NCI-H1694 (cell line): ENCODE measurements around the gene MLXIP.
"Not testable (repeated sequence)": the region's sequence is repeated elsewhere in the genome, so short reads cannot be mapped to it uniquely, and the experiment has no call there.

Experiments
- DNase-seq: peaks from one replicate; lab custom pipeline; 2025; lab: John Stamatoyannopoulos, UW

Gene MLXIP

DNA sequence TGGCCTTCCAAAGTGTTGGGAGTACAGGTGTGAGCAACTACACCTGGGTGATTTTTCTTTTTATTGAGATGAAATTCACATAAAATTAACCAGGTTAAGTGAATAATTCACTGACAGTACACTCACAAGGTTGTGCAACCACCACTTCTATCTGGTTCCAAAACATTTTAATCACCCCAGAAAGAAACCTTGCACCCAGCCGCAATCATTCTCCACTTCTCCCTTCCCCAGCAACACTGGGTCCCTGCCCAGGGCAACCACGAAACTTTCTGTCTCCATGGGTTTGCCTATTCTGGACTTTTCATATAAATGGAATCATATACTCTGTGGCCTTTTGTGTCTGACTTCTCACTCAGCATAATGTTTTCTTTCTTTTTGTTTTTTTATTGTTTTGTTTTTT, 26.3 kb upstream of the MLXIP start:
- no peak for DNase-seq

DNA sequence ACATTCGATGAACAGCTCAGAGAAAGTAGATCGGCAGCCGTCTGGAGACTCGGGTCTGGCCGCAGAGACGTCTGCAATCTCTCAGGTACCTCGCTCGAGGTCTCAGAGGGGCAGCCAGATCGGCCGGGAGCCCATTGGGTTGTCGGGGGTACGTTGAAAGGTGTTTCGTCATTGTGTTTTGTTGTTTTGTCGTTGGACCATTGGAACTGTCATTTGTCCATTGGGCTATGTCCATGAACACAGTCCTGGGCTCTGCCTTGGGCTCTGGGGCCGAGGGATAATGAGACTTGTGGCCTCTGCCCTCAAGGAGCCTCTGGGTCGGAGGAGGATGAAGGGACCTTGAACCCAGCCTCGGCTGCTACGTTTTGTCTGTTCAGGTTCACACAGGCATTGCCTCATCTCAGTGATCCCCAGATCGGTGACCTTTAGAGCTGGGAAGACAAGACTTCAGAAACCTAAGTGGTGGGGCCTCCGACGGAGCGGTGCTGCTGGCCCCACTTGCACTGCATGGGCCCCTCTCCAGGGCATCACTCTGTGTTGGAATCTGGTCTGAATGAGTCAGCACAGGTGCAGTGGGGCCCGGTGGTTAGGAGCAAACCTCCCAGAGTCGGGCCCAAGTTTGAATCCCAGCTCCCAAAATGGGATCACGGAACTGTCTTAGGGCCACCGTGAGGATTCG, 23.6 kb upstream of the MLXIP start:
- no peak for DNase-seq

DNA sequence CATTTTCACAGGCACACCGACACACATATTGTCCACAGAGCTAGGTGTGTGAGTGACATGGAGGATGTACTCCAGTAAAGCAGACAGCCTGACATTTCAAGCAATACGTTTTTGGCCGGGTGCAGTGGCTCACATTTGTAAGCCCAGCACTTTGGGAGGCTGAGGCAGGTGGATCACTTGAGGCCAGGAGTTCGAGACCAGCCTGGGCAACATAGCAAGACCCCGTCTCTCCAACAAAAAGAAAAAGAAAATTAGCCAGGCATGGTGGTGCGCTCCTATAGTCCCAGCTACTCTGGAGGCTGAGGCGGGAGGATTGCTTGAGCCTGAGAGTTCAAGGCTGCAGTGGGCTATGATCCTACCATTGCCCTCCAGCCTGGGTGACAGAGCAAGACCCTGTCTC, 22.1 kb upstream of the MLXIP start:
- DNase-seq: not testable (repeated sequence)

DNA sequence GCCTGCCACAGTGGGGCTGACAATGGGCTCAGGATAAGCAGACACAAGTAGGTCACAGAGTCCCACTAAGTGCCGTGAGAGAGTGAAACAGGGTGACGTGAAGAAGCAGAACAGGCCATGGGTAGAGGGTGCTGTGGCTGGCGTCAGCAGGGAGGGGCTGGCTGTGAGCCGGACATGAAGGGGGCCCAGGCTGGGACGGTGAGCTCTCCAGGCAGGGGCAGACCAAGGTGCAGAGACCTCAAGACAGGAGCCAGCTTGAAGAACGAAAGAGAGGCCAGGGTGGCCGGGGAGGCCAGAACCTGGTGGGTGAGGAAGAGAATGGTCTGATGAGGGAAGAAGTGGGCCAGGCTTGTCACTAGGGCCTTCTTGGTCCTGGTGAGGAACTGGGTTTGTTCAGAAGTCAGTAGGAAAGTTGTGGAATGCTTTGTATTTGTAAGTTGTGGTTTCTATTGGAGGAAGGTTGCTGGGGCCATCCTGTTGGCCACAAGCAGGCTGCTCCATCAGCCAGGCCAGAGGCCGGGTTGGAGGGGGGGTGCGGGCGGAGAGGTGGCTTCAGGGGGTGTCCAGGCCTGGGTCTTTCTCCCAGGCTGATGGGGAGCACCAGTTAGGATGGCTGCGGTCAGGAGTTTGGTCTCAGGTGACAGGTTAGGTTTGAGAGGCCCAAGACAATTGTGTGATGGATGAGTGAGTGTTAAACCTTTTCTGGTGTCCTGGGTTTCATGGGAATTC, 21.4 kb upstream of the MLXIP start:
- no peak for DNase-seq

DNA sequence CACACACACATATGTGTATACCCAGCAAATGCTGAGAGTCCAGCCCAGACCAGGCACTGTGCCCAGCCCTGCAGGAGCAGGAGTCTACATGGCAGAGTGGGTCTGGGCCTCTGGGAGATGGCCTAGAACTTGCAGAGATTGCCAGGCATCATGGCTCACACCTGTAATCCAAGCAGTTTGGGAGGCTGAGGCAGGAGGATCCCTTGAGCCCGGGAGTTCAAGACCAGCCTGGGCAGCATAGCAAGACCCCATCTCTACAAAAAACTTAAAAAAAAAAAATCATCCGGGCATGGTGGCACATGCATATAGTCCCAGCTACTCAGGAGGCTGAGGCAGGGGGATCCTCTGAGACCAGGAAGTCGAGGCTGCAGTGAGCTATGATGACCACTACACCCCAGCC, 20.8 kb upstream of the MLXIP start:
- no peak for DNase-seq

DNA sequence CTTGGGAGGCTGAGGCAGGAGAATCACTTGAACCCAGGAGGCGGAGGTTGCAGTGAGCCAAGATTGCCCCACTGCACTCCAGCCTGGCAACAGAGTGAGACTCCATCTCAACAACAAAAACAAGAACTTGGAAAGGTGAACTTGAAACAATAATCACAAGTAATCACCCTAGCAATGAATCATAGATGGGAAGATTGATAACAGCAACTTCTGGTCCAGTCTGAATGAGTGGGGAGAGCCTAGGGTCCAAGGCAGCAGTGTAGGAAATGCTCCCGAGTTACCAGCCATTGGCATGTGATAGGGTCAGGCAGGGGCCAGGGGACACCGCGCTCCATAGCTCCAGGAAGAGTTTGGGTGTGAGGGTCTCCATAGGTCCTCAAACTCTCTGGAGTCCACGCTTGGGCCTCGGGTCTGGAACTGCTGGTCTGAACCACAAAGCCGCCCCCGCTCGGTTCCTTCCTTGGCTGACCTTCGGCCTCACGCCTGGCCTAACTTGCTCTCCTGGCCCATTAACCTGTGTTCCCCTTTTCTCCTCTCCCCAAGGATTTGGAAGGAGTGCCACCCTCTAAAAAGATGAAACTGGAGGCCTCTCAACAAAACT, 19.9 kb upstream of the MLXIP start:
- DNase-seq: no peak

DNA sequence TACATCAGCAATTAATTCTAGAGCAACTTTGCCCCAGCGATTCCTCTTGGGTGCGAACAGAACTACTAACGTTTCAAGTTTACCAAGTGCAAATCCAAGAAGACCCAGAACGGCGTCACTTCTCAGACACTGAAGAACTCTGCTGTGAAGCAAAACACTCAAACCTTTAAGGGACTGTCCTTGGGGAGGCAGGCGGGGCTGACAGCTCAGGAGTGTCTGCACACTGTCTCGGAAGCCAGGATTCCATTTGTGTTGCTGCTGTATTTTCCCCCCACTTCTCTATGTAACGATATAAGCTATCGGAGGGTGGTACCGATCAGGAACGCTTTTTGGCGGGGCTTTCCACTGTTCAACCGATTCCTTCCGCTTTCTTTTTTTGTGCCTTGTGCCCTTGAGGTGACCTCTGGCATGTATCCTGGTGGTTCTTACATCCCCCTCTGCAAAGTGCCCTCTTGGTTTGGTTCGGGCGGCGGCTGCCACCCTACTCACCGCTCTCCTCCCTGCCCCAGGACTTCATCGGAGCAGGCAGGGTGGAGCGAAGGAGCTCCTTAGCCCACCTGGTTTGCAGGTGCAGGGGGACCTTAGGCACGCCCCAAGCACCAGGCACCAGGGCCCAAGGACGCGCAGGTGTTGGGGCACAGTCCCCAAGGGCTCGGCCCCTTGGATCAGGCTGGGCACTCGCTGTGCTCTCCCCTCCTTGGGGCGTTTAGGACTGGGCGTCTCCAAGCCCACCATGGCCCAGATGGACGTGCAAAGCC, 19.2 kb upstream of the MLXIP start:
- no peak for DNase-seq

DNA sequence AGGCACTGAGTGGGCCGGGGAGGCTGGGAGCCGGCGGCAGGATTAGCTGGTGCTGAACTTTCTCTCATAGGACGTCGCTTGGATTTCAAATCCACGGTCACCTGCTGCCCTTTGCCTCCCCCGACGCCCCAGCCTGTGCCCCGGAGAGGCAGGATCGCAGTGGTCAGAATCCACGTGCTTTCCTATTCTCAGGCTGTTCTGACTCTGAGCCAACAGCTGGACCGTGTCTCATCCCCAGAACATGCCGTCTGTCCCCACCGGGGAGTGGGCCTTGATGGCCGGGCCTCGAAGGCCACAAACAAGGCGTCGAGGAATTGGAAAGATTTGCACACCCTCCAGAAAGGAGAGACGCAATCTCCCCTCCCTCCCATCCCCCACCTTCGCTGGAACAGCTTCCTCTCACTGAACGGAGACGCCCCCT, 18.5 kb upstream of the MLXIP start:
- no peak for DNase-seq

DNA sequence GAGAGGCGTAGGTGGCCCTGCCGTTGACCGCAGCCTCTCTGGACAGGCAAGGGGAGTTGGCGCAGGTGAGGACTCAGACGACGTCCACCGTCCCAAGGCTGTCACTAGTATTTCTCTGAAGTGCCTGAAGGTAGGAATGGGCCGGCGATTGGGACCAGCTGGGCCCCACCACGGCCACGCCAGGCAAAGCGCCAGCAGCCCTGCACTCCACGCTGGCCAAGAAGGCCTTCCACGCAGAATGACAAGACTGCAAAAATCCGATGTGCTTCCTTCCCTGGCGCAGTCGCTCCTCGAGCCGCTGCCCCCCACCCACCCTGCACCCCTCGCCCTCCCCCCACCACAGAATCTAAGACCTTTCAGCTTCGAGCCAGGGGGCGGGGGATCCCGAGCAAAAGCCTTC, 17.3 kb upstream of the MLXIP start:
- DNase-seq: no peak

DNA sequence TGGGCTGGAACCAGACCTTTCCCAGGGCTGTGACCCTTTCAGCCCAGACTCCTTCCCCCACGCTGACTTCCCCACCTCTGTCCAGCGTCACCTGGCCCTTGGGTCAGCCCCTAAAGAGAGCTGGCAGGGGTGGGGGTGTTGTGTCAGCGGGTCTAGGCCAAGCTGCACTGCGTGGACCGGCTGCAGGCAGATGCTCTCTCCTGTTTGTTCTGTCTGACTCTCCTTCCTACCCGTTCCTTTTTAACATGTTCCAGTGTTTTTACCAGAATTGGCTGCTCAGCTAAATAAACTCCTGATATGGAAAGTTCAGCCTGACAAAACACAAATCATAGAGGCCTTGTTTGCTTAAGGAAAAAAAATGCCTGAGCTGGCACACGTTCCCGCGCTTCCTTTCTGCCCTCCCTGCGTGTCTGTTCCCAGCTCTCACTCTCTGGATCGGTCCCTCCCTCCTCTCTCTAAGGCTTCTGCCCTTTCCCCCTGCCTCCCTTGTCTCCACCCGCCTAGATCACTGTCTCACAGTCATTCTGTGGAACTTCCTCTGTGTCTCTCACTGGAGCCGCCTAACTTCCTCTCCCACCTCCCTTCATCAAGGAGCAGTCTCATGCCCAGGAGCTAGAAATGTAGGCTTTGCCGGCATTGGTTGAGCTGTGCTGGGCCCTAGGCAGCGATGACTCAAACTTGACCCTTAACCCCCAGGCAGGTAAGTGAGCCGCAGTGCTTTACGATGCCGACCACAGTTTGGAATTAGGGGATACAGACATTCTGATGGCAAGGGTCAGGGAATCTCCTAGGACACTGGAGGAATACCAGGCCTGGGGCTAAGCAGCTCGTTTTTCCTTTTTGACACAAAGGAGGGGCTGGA, 15.5 kb upstream of the MLXIP start:
- no peak for DNase-seq

DNA sequence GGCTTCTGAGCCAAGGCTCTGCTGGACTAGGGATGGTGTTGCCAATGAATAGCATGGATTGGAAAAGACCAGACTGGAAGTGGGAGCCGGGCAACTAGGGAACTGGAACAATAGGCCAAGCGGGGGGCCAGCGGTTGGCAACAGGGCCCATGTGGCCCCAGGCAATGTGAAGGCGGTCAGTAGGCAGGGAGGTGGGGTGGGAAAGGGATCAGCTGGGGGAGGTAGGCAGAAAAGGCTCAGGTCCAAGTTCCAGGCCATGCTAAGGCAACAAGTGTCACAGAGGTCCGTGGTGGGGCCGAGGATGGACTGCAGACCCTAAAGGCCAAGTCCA, 14.9 kb upstream of the MLXIP start:
- no peak for DNase-seq

DNA sequence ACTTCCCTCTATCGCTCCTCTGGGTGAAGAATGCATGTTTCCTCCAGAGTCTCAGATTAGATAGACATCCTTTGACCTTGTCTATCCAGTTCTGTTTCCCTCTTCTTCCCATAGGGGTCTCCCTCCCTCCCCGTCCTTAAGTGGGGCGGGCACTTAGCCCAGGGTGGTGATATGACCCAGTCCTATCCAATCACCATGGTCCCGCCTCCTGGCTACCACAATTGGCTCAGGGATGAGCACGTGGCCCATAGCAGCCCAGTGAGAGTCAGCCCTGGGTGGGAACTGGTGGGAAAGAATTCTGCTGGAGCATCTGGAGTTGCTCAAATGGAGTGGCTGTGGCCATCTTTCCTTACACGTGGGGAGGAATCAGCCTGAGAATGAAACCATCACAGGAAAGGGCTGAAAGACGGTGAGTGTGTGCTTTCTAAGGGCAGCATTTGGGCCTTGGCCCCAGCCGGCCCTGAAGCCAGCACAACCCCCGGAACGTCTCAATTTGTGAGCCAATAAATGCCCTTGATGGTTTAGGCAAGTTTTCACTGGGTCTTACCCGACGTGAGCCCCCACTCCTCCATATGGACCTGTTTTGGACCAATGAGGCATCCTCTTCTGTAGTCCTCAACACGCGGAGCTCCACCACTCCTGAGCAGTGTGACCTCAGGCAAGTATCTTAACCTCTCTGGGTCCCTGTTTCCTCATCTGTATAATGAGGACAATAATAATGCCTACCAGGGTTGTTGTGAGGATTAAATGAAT, 14.4 kb upstream of the MLXIP start:
- DNase-seq: peak; percentile 55

DNA sequence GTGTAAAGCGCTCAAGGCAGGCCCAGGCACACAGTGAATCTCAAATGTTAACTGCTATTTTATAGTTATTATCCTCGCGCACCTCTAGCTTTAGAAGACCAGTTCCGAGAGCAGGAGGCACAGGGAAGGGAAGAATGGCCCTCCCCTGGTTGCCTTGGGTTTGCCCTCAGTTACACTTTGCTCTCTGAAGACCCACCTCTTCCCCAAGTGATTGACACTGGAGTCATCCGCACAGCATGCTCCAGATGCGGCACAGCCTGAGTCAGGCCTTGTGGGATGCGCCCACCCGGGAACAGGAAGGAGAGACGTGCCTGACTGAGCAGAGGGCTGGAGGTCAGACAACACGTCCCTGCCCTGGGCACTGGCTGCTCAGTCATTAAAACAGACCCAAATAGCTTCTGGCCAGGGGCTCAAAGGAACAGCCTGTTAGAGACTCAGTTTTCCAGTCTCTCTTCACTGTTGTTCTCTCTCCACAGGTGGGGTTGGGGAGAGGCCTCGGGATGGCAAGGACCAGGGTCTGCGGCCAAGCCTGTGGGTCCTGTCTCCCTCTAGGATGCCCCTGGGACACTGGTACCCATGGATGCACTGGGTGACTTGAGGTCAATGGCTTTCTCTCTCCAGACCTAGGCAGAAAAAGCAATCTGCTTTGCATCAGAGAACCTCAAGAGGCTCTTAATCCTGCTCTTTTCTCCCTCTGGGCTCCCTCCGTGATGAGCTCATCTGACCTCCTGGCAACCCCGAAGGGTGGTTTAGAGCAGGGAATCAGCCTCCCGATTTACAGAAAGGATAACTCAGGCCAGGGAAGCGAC, 13.6 kb upstream of the MLXIP start:
- no peak for DNase-seq

DNA sequence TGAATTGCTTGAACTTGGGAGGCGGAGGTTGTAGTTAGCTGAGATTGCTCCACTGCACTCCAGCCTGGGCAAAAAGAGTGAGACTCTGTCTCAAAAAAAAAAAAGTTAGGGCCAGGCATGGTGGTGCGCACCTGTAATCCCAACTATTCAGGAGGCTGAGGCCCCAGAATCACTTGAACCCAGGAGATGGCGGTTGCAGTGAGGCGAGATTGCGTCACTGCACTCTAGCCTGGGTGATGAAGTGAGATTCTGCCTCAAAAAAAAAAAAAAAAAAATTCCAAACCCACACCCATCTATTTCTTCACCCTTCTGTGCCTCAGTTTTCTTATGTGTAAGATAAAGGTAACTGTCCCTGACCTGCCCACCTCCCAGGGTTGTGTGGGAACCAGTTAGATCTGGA, 11.0 kb upstream of the MLXIP start:
- no peak for DNase-seq

DNA sequence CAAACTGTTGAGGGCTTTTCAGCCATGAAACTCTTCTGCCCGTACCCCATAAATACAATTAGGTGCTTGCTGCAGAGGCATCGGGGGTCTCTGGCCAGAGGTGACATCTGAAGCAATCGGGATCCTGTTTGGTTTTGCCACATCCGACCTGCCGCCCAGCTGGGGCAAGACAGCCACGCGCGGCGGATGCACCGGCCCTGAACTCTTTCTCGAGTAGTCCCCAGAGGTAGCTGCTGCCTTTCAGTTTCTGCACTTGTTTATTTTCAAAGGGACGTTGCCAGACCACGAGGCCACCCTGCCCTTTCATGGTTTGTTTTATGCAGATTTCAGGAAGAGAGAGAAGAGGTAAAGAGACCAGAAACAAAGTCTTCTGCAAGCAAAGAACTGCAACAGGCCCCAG, 10.6 kb upstream of the MLXIP start:
- no peak for DNase-seq

DNA sequence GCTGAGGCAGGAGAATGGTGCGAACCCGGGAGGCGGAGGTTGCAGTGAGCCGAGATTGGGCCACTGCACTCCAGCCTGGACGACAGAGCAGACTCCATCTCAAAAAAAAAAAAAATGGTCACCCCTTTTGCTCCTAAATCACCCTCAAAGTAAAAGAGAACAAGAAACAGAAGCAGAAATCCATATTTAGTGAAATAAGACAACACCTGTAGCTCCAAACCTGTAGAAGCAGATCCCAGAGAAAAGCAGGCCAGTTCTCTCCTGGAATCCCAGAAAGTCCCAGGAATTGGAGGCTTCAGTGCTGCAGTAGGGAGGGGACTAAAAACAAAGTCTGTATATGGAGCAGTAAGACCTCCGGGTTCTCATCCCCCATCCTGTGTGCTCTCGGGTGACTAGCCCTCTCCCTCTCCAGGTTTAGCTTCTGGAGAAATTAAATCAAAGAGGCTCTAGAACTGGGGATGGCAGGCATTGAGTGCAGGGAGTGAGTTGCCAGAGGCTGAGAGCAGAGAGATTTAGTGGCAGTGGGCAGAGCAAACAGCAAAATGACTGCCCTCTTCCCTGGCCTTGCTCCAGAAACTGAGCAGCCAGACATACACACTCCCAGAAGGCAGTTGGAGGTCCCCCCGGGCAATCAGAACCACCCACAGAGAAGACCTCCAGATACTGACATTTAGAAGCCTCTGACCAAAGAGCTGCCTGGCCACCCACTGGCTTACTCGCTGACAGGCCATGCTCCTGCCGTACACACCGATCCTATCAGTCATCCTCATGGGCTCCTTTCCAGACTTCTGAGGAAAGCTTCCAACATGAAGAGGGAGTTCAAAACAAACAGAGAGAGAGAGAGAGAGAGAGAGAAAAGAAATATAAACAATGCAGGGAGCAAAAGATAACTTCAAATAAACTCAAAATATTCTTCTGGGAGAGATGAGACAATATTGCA, 6.3 kb upstream of the MLXIP start:
- no peak for DNase-seq

DNA sequence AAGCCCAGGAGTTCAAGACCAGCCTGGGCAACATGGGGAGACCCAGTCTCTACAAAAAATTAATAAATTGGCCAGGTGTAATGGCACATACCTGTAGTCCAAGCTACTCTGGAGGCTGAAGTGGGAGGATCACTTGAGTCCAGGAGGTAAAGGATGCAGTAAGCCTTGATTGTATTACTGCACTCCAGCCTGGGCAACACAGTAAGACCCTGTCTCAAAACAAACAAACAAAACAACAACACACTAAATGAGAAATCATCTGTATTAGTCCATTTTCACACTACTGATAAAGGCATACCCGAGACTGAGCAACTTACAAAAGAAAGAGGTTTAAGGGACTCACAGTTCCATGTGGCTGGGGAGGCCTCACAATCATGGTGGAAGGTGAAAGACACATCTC, 4.7 kb upstream of the MLXIP start:
- no peak for DNase-seq

DNA sequence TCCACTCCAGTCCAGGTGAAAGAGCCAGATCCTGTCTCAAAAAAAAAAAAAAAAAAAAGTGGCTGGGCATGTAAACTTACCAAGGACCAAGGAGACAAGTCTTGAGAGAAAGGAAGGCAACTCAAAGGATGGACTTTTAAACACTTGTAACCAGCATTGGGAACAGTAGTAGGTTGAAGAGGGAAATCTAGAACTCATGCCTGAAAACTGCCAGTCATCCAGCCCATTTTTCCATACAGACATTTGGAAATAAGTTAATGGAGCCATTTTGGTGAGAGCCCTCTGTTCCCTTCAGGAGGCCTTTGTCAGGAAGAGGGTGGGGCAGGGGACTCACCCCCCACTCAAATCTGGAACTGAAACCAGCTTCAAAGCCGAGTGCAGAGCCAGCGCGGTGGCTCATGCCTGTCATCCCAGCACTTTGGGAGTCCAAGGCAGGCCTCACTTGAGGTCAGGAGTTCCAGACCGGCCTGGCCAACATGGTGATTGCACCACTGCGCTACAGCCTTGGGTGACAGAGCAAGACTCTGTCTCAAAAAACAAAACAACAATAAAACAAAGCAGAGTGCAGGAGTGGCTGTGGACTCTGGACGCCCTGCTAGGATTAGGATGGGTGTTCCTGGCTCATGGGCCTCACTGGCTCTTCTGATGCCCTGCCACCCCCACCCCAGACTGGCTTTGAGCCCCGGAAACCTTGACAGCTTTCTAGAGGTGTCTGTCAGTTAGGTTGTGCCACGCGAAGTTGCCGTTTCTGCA, 1.6 kb upstream of the MLXIP start:
- DNase-seq: no peak
